Mucosa of descending colon (tissue), 3 donors: Measurements from ENCODE around the gene NPEPL1. TPM values are rescaled to one million over a fixed set of nuclear protein-coding genes. Genes with fewer than 3 reads are reported as not detected.
"Not testable (repeated sequence)": the region's sequence is repeated elsewhere in the genome, so short reads cannot be mapped to it uniquely, and the experiment has no call there.

Experiments
- ATAC-seq: fragments of 200-7000 bp; cut with Tn5 transposase; one replicate; pipeline ENCODE4 v1.9.1; 2020; ENCODE audit warnings: mild to moderate bottlenecking, moderate library complexity
- DNase-seq, 3 donors: peaks; one replicate each; pipeline ENCODE4 v3.0.0-alpha.2; 2020
- H3K36me3 ChIP-seq: fragments of 200-600 bp; one replicate; pipeline ENCODE4 v1.8.0; 2021; ENCODE audit warnings: low read depth, mild to moderate bottlenecking
- H3K4me1 ChIP-seq: fragments of 200-600 bp; one replicate; pipeline ENCODE4 v1.8.0; 2021; ENCODE audit warnings: low read depth, mild to moderate bottlenecking
- H3K4me3 ChIP-seq: fragments of 200-600 bp; one replicate; pipeline ENCODE4 v1.8.0; 2021; ENCODE audit warnings: mild to moderate bottlenecking
- H3K9me3 ChIP-seq: fragments of 200-600 bp; one replicate; pipeline ENCODE4 v1.8.0; 2021; ENCODE audit warnings: mild to moderate bottlenecking
- CTCF ChIP-seq: fragments of 200-600 bp; IDR thresholded peaks from one replicate; pipeline ENCODE4 v1.8.0; 2022; ENCODE audit warnings: antibody characterized with exemption, mild to moderate bottlenecking
- intact Hi-C, 2 donors: fragments of 100-400 bp; cut with DNase I in 1 of 2; cut with micrococcal nuclease in 1 of 2; formaldehyde crosslinking; loops; one replicate each; pipeline versions ENCODE4 v1.11.0 to v1.11.1; 2022; cut with DNase I, micrococcal nuclease
- total RNA-seq, 3 donors: library from RNA; stranded (reverse); fragmentation: NEBNext Ultra II Directional in 2 of 3; extraction: Animal tissue kit (Norgen Biotek cat#: 25700) in 2 of 3; gene quantifications; one replicate each; pipeline versions ENCODE4 v1.2.1 to v1.2.4, GENCODE V29; 2021 to 2023
- donor health status: DM: no; HTN: no; CAD: no; lungs with moderate emphysema.
- donor health status: DM: no; HTN: no; CAD: no.
- donor health status: DM: no; HTN: yes; CAD: no.

NPEPL1 gene
- total RNA-seq, 3 donors from 2014 or later: 26.8 to 41.6 (median 30.8) TPM

- no peak for DNase-seq
- no peak for TF ChIP-seq CTCF
- intact Hi-C loops: no loop called here
- no peaks in the 10 kb centered on the region for H3K36me3 ChIP-seq
- H3K9me3 ChIP-seq: no peaks in the 10 kb centered on the region
- no peaks in the 10 kb centered on the region for H3K4me1 ChIP-seq
- no peak for ATAC-seq
- H3K4me3 ChIP-seq: no peak overlapping the region
Observed at GRCh38 chr20:58747211-58747610, 54.6 kb downstream of the NPEPL1 start.

GRCh38 chr20:58748618-58749017, 56.0 kb downstream of the NPEPL1 start:
- TF ChIP-seq CTCF: no peak
- ATAC-seq (no peak), DNase-seq (no peak)
- intact Hi-C loops: no loop called here
- H3K4me3 ChIP-seq: no peak overlapping the region
- no peaks in the 10 kb centered on the region for H3K9me3 ChIP-seq
- no peaks in the 10 kb centered on the region for H3K36me3 ChIP-seq
- no peaks in the 10 kb centered on the region for H3K4me1 ChIP-seq

- DNase-seq (no peak), ATAC-seq (no peak)
- H3K9me3 ChIP-seq: no peaks in the 10 kb centered on the region
- H3K4me3 ChIP-seq: no peak overlapping the region
- no peaks in the 10 kb centered on the region for H3K36me3 ChIP-seq
- TF ChIP-seq CTCF: no peak
- no peaks in the 10 kb centered on the region for H3K4me1 ChIP-seq
- intact Hi-C loops: no loop called here
Observed at GRCh38 chr20:58749098-58749769, 56.6 kb downstream of the NPEPL1 start.

GRCh38 chr20:58749979-58750378, 57.4 kb downstream of the NPEPL1 start:
- ATAC-seq: no peak
- H3K9me3 ChIP-seq: no peaks in the 10 kb centered on the region
- no peak for TF ChIP-seq CTCF
- H3K4me3 ChIP-seq: no peak overlapping the region
- H3K4me1 ChIP-seq: no peaks in the 10 kb centered on the region
- no peaks in the 10 kb centered on the region for H3K36me3 ChIP-seq
- intact Hi-C loops: no loop called here
- no peak for DNase-seq

- H3K36me3 ChIP-seq, DNase-seq, intact Hi-C loops, ATAC-seq, H3K4me1 ChIP-seq, H3K9me3 ChIP-seq, H3K4me3 ChIP-seq: not testable (repeated sequence)
Observed at GRCh38 chr20:58750706-58751105, 58.1 kb downstream of the NPEPL1 start.

- no peak for DNase-seq
Observed at GRCh38 chr20:58751979-58752378, 59.4 kb downstream of the NPEPL1 start.

More at GRCh38 chr20:58751979-58752378, 59.4 kb downstream of the NPEPL1 start:
- no peaks in the 10 kb centered on the region for H3K36me3 ChIP-seq
- TF ChIP-seq CTCF: no peak
- ATAC-seq: no peak
- H3K4me1 ChIP-seq: no peaks in the 10 kb centered on the region
- intact Hi-C loops: no loop called here
- H3K4me3 ChIP-seq: no peak overlapping the region
- H3K9me3 ChIP-seq: no peaks in the 10 kb centered on the region
